ENCODE measurements around the gene HPGDS.
"Not testable (repeated sequence)": the region's sequence is repeated elsewhere in the genome, so short reads cannot be mapped to it uniquely, and the experiment has no call there.

The HPGDS gene

DNA sequence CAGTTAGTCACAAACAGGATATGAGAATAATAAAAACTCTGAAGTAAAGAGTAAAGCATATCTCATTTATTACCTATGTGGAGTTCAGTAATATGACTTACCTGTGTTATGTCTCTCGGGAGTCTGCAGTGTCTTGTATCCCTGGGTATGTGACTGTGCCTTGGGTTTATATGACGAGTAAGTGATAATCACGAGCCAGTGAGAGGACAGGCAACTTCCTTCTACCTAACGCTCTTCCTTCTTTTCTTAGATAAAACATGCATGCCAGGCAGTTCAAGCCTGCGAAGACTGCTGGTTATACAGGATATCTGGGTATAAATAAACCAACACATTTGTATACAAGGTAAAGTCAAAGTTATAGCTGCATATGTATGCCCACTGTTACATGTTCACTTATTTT, at the start of gene HPGDS:
TSS of gene HPGDS (minus strand) at position 143 of the 400 bp plus-strand sequence. CDS start 8,207 bp downstream, outside the sequence.
- Histone ChIP-seq H3K4me3 (ENCODE audit: low read length) (no peak within 1 kb of the TSS), H3K4me1 (ENCODE audit: control insufficient read depth, insufficient read depth, low read length) (no peaks in the 10 kb centered on the region), H3K27me3 (ENCODE audit: control insufficient read depth, insufficient read depth, low read length) (no peaks in the 10 kb centered on the region), H3K36me3 (ENCODE audit: control insufficient read depth, insufficient read depth, low read length) (no peaks in the 10 kb centered on the region), H3K9ac (ENCODE audit: low read length) (no peak within 1 kb of the TSS), H3K9me3 (ENCODE audit: control insufficient read depth, low read length) (no peaks in the 10 kb centered on the region)

- Histone ChIP-seq H3K36me3 (ENCODE audit: control insufficient read depth, insufficient read depth, low read length) (no peaks in the 10 kb centered on the region), H3K9ac (ENCODE audit: low read length) (no peak overlapping the region), H3K27me3 (ENCODE audit: control insufficient read depth, insufficient read depth, low read length) (no peaks in the 10 kb centered on the region), H3K4me3 (ENCODE audit: low read length) (no peak overlapping the region), H3K4me1 (ENCODE audit: control insufficient read depth, insufficient read depth, low read length) (no peaks in the 10 kb centered on the region), H3K9me3 (ENCODE audit: control insufficient read depth, low read length) (no peaks in the 10 kb centered on the region)
These were observed 48.3 kb upstream of the HPGDS start for GRCh38 chr4:94390804-94391410.

DNA sequence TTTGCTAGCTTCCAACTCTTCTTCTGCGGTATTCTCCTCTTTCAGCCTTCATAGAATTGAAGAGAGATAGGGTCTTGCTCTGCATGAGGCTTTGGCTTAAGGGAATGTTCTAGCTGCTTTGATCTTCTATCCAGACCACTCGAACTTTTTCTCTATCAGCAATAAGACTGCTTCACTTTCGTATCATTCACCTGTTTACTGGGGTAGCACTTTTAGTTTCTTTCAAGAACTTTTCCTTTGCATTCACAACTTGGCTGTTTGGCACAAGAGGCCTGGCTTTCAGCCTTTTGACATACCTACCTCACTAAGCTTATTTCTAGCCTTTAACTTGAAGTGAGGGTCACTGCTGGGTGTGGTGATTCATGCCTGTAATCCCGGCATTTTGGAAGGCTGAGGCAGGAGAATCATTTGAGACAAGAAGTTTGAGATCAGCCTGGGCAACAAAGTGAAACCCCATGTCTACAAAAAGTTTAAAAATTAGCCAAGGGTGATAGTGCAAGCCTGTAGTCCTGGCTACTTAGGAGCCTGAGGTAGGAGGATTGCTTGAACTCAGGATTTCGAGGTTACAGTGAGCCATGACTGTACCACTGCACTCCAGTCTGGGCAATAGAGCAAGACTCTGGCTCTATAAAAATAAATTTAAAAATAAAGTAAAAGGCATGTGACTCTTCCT, 47.1 kb upstream of the HPGDS start:
- H3K4me3 ChIP-seq (ENCODE audit: low read length): no peak overlapping the region
- no peaks in the 10 kb centered on the region for H3K4me1 ChIP-seq (ENCODE audit: control insufficient read depth, insufficient read depth, low read length)
- no peaks in the 10 kb centered on the region for H3K36me3 ChIP-seq (ENCODE audit: control insufficient read depth, insufficient read depth, low read length)
- H3K9ac ChIP-seq (ENCODE audit: low read length): no peak overlapping the region
- no peaks in the 10 kb centered on the region for H3K9me3 ChIP-seq (ENCODE audit: control insufficient read depth, low read length)
- H3K27me3 ChIP-seq (ENCODE audit: control insufficient read depth, insufficient read depth, low read length): no peaks in the 10 kb centered on the region

- not testable (repeated sequence) for H3K9me3 ChIP-seq (ENCODE audit: control insufficient read depth, low read length); H3K4me3 ChIP-seq (ENCODE audit: low read length); H3K9ac ChIP-seq (ENCODE audit: low read length); H3K36me3 ChIP-seq (ENCODE audit: control insufficient read depth, insufficient read depth, low read length); H3K4me1 ChIP-seq (ENCODE audit: control insufficient read depth, insufficient read depth, low read length); H3K27me3 ChIP-seq (ENCODE audit: control insufficient read depth, insufficient read depth, low read length)
These were observed 45.3 kb upstream of the HPGDS start for GRCh38 chr4:94387965-94388364.

DNA sequence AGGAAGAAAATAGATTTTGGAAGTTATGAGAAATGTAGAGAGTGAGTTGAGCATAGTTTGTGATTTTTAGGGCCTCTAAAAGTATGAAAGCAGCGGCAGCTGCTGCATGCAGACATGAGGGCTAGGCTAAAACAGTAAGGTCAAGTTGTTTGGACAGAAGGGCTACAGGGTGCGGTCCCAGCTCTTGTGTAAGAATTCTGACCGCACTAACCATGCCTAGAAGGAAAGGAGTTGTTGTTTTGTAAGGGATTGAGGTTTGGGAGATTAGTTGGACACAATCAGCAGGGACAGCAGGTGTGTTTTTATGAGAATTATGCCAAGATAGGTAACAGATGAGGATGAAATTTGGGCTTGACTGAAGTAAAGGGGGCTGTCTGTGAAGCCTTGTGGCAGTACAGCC, 42.8 kb upstream of the HPGDS start:
- H3K4me1 ChIP-seq (ENCODE audit: control insufficient read depth, insufficient read depth, low read length); H3K36me3 ChIP-seq (ENCODE audit: control insufficient read depth, insufficient read depth, low read length); H3K9me3 ChIP-seq (ENCODE audit: control insufficient read depth, low read length); H3K27me3 ChIP-seq (ENCODE audit: control insufficient read depth, insufficient read depth, low read length); H3K9ac ChIP-seq (ENCODE audit: low read length); H3K4me3 ChIP-seq (ENCODE audit: low read length): not testable (repeated sequence)

GRCh38 chr4:94382891-94383290, 40.3 kb upstream of the HPGDS start:
- not testable (repeated sequence) for H3K4me1 ChIP-seq (ENCODE audit: control insufficient read depth, insufficient read depth, low read length)

DNA sequence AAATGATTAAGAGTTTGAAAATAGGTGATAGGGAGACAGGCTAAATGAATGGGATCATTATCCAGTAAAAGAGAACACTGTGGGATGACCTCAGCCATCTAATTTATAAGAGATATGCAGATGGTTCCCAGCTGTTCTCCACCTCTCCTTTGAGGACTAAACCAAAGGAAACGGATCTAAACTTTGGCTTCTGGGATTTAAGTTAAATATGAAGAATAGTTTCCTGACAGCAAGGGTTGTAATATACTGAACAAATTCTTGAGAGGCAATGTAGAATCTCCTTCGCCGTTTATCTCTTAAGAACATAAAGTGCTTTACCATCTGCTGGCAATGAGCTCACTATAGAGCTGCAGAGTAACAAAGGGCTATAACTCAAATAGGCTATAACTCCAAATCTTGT, 35.4 kb upstream of the HPGDS start:
- Histone ChIP-seq H3K4me3 (ENCODE audit: low read length) (no peak overlapping the region), H3K36me3 (ENCODE audit: control insufficient read depth, insufficient read depth, low read length) (no peaks in the 10 kb centered on the region), H3K9me3 (ENCODE audit: control insufficient read depth, low read length) (no peaks in the 10 kb centered on the region), H3K9ac (ENCODE audit: low read length) (no peak overlapping the region), H3K4me1 (ENCODE audit: control insufficient read depth, insufficient read depth, low read length) (no peaks in the 10 kb centered on the region), H3K27me3 (ENCODE audit: control insufficient read depth, insufficient read depth, low read length) (no peaks in the 10 kb centered on the region)

More at GRCh38 chr4:94382891-94383290, 40.3 kb upstream of the HPGDS start:
- H3K27me3 ChIP-seq (ENCODE audit: control insufficient read depth, insufficient read depth, low read length); H3K9ac ChIP-seq (ENCODE audit: low read length); H3K36me3 ChIP-seq (ENCODE audit: control insufficient read depth, insufficient read depth, low read length); H3K4me3 ChIP-seq (ENCODE audit: low read length); H3K9me3 ChIP-seq (ENCODE audit: control insufficient read depth, low read length): not testable (repeated sequence)

DNA sequence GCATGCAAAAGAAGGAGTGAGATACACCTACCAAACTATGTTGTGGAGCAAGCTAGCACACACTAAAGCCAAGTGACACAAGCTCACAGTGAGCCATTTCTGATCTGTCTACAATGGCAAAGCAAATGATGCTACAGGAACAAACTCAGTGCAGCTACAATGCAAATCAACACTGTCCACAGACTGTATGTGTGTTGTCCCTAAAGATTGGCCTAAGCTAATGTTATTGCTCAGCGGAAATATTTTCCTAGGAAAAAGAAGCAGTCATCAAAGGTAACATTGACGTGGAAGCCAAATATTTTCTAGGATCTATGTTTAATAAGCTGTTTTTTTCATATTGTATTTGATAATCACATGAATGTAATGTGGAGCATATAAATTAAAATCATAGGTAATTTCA, 34.7 kb upstream of the HPGDS start:
- H3K27me3 ChIP-seq (ENCODE audit: control insufficient read depth, insufficient read depth, low read length): no peaks in the 10 kb centered on the region
- no peaks in the 10 kb centered on the region for H3K36me3 ChIP-seq (ENCODE audit: control insufficient read depth, insufficient read depth, low read length)
- H3K9ac ChIP-seq (ENCODE audit: low read length): no peak overlapping the region
- no peak overlapping the region for H3K4me3 ChIP-seq (ENCODE audit: low read length)
- H3K9me3 ChIP-seq (ENCODE audit: control insufficient read depth, low read length): no peaks in the 10 kb centered on the region
- no peaks in the 10 kb centered on the region for H3K4me1 ChIP-seq (ENCODE audit: control insufficient read depth, insufficient read depth, low read length)

- H3K36me3 ChIP-seq (ENCODE audit: control insufficient read depth, insufficient read depth, low read length): no peaks in the 10 kb centered on the region
- no peaks in the 10 kb centered on the region for H3K4me1 ChIP-seq (ENCODE audit: control insufficient read depth, insufficient read depth, low read length)
- no peak overlapping the region for H3K4me3 ChIP-seq (ENCODE audit: low read length)
- no peaks in the 10 kb centered on the region for H3K27me3 ChIP-seq (ENCODE audit: control insufficient read depth, insufficient read depth, low read length)
- H3K9ac ChIP-seq (ENCODE audit: low read length): no peak overlapping the region
- no peaks in the 10 kb centered on the region for H3K9me3 ChIP-seq (ENCODE audit: control insufficient read depth, low read length)
These were observed 32.7 kb upstream of the HPGDS start for GRCh38 chr4:94375364-94375763.

DNA sequence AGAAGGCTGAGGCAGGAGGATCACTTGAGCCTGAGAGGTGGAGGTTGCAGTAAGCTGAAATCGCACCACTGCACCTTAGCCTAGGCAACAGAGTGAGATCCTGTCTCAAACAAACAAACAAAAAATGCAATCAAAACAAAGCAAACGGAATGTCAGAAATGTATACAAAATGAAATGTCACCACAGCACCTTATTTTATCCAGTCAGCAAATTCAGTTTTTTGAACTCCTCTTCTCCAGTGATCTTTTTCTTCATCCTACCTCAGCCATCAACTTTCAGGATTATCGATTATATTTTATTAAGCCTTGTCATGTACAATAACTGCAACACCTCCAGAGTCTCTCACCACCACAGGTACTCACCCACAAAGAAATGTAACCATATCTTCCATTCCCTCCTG, 31.1 kb upstream of the HPGDS start:
- Histone ChIP-seq H3K9me3 (ENCODE audit: control insufficient read depth, low read length) (no peaks in the 10 kb centered on the region), H3K36me3 (ENCODE audit: control insufficient read depth, insufficient read depth, low read length) (no peaks in the 10 kb centered on the region), H3K4me3 (ENCODE audit: low read length) (no peak overlapping the region), H3K27me3 (ENCODE audit: control insufficient read depth, insufficient read depth, low read length) (no peaks in the 10 kb centered on the region), H3K4me1 (ENCODE audit: control insufficient read depth, insufficient read depth, low read length) (no peaks in the 10 kb centered on the region), H3K9ac (ENCODE audit: low read length) (no peak overlapping the region)

DNA sequence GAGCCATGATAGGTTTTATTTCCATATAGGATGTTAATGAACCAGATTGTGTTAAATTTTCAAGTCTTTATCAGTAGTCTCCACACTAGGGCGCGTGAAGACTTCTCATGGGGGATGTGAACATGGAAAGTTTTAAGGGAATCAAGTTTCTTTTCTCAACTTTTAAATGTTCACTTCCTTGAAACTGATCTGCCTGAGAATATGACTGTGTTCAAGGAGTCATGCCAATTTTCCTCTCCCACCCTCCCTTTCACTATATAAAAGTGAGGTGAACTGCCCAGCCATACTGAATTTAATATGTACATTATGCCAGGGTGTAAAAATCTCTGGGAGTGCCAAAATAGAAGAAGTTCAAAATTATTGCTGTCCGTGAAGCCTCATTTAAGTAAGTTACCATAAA, 30.4 kb upstream of the HPGDS start:
- H3K4me3 ChIP-seq (ENCODE audit: low read length): no peak overlapping the region
- no peak overlapping the region for H3K9ac ChIP-seq (ENCODE audit: low read length)
- no peaks in the 10 kb centered on the region for H3K27me3 ChIP-seq (ENCODE audit: control insufficient read depth, insufficient read depth, low read length)
- H3K9me3 ChIP-seq (ENCODE audit: control insufficient read depth, low read length): no peaks in the 10 kb centered on the region
- no peaks in the 10 kb centered on the region for H3K36me3 ChIP-seq (ENCODE audit: control insufficient read depth, insufficient read depth, low read length)
- no peaks in the 10 kb centered on the region for H3K4me1 ChIP-seq (ENCODE audit: control insufficient read depth, insufficient read depth, low read length)

DNA sequence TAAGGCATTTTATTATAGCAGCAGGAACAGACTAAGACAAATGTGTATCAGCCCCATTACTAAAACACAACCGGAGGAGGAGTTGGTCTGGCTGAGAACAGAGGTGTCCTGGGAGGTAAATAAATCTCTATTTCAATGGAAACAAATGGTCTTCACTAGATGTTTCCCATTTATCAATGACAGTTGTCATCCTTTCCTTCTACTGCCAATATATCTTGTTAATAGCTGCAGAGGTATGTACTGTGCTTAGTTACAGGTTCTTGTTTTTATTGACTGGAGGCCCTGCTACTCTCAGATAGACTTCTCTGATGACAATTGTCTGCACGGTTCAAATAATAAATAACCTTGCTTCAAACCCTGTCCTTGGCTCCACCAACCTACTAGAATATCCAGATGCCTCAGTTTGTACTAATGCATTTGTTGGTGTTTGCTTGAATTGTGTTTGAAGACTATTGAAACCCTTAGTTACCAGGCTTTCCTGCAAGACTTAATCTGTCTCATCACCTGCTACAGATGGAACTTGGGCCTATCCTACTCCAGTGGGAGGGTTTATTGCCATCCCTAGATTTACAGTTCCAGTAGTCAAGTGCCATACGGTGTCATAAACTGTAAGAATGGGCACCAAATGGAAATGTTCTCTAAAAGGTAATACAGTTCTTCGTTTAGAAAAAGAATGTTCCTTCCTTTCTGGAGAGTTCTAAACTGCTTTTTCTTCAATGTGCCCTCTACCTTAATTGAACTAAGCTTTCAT, 29.8 kb upstream of the HPGDS start:
- Histone ChIP-seq H3K27me3 (ENCODE audit: control insufficient read depth, insufficient read depth, low read length) (no peaks in the 10 kb centered on the region), H3K4me1 (ENCODE audit: control insufficient read depth, insufficient read depth, low read length) (no peaks in the 10 kb centered on the region), H3K36me3 (ENCODE audit: control insufficient read depth, insufficient read depth, low read length) (no peaks in the 10 kb centered on the region), H3K4me3 (ENCODE audit: low read length) (no peak overlapping the region), H3K9me3 (ENCODE audit: control insufficient read depth, low read length) (no peaks in the 10 kb centered on the region), H3K9ac (ENCODE audit: low read length) (no peak overlapping the region)
